ENCODE measurements around the gene RERE.

DNA sequence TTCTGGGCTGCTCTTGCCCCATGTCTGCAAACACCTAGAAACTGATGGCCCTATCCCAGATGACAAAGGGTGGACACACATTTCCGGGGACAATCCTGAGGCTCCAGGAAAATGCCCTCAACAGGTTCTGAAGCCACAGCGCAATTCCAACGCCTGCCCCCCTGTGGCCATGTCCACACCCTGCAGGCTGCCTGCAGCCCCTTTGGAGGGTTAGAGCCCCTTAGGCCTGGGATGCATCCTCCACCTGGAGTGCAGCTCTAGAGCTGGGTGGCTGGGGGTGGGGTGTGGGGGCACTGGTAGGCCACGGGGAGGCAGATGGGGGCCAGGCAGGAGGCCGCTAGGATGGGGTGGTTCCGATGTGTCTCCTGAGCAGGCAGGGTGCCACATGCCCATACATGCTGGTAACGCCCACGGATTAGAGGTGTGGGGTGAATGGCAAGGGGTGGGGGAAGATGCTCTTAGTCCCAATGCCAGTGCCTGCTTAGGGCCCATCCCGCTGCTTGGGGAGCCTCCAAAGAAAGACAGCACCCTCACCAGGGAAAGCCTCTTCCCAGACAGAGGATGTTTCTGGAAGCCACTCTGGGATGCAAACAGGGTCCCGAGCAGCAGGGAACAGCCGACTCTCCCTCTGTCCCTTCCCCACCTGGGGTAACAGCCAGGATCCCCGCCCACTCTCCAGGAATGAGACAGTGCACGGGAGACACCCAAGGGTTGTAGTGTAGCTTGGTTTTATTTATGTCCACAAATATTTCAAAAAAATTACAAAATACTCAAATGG, 465.6 kb downstream of the RERE start:
- TF ChIP-seq, protein P1, sequence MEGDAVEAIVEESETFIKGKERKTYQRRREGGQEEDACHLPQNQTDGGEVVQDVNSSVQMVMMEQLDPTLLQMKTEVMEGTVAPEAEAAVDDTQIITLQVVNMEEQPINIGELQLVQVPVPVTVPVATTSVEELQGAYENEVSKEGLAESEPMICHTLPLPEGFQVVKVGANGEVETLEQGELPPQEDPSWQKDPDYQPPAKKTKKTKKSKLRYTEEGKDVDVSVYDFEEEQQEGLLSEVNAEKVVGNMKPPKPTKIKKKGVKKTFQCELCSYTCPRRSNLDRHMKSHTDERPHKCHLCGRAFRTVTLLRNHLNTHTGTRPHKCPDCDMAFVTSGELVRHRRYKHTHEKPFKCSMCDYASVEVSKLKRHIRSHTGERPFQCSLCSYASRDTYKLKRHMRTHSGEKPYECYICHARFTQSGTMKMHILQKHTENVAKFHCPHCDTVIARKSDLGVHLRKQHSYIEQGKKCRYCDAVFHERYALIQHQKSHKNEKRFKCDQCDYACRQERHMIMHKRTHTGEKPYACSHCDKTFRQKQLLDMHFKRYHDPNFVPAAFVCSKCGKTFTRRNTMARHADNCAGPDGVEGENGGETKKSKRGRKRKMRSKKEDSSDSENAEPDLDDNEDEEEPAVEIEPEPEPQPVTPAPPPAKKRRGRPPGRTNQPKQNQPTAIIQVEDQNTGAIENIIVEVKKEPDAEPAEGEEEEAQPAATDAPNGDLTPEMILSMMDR (IDR thresholded peaks at IDR 0.05): peak; percentile 20 to 77 (median 66)
- TF ChIP-seq EP300 (IDR thresholded peaks at IDR 0.05) (no peak), POLR2A (IDR thresholded peaks at IDR 0.05) (no peak)
